HG03558 (cell line): ENCODE data around the gene WDR18.

Experiments
- ATAC-seq: cut with Tn5 transposase; IDR thresholded peaks from one replicate; pipeline ENCODE4 v1.9.1; 2021; ENCODE audit warnings: moderate number of reproducible peaks; ENCODE audit not compliant: unreplicated experiment; ENCODE audit errors: extremely low read depth

Gene WDR18

DNA sequence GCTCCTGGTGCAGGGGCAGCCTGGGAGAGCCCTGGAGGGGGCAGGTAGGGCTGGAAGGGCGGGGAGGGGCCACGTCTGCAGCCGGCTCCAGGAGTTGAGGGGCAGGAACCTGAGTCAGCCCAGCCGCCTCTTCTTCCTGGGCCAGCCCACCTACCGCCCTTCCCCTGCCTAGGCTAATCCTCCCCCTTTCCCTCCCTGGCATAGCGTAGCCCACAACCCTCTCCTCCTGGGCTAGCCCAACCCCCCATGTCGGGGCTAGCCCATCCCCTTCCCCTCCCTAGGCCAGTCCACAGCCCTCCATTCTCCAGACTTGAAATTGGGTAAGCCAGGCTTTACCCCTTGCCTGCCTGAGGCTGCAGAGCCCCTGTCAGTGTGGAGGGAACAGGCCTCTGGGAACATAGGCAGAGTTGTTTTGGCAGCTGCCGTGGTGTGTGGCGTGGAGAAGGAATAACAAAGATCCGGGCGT, 20.6 kb upstream of the WDR18 start:
- ATAC-seq, result no peak

DNA sequence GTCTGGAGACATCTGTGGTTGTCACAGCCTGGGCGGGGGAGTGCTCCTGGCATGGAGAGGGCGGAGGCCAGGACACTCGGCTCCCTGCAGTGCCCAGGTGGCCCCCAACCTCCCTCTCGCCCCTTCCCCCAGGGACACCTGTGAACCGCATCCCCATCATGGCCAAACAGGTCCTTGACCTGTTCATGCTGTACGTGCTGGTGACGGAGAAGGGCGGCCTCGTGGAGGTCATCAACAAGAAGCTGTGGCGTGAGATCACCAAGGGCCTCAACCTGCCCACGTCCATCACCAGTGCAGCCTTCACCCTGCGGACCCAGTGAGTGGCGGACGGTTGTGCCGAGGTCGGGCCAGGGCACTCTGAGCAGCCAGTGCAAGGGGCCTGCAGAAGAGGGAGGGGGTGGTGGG, 20.0 kb upstream of the WDR18 start:
- ATAC-seq, result no peak

DNA sequence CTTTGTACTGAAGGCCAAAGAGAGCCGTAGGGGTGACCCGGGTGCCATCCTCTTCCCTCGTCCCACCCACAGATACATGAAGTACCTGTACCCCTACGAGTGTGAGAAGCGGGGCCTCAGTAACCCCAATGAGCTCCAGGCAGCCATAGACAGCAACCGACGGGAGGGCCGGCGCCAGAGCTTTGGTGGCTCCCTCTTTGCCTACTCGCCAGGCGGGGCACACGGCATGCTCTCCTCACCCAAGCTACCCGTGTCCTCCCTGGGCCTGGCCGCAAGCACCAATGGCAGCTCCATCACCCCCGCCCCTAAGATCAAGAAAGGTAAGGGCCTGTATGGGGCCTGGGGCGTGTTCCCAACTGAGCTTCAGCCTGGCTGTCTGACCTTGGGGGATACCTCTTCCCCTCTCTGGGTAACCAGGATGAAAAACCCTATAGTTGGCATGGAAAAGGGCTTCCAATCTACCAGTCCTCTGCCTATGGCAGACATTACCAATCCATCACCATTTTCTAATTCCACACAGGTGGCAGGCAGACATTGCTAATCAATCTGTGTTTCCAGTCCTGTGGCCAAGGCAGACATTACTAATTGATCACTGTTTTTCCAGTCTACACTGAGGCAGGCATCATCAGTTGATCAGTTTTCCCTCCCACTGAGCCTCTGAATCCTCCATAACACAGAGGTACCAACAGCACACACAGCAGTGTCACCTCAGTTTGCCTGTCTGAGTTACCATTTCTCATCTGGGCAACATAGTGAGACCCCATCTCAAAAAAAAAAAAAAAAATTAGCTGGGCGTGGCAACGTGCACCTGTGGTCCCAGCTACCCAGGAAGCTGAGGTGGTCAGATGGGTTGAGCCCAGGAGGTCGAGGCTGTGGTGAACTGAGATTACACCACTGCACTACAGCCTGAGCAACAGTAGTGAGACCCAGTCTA, 19.1 kb upstream of the WDR18 start:
- no peak for ATAC-seq

DNA sequence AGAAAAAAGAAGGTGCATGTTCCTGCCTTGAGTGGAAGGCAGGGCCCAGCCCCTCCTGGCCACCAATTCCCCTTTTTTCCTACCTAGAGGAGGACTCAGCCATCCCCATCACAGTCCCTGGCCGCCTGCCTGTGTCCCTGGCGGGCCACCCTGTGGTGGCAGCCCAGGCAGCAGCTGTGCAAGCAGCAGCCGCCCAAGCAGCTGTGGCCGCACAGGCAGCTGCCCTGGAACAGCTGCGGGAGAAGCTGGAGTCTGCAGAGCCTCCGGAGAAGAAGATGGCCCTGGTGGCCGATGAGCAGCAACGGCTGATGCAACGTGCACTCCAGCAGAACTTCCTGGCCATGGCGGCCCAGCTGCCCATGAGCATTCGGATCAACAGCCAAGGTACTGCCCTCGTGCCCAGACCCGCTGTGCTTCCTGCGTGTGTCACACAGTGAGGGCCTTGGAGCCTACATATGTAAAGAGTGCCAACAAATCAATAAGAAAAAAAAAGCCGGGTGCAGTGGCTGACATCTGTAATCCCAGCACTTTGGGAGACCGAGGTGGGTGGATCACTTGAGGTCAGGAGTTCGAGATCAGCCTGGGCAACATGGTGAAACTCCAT, 17.6 kb upstream of the WDR18 start:
- ATAC-seq, result no peak

DNA sequence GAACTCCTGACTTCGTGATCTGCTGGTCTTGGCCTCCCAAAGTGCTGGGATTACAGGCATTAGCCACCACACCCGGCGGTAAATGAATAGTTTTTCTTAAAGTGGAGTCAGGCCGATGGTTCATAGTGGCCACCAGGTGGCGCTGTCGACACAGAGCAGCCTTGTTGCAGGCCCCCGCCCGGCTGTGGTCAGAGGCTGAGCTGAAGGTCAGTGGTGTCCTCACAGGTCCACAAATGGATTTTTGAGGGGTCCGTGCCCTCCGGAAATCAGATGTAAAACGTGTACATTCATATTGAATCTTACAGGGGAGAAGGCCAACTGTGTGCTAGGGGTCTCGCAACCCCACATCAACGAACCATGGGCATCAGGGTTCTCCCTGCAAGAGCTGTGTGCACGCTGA, 13.4 kb upstream of the WDR18 start:
- no peak for ATAC-seq

DNA sequence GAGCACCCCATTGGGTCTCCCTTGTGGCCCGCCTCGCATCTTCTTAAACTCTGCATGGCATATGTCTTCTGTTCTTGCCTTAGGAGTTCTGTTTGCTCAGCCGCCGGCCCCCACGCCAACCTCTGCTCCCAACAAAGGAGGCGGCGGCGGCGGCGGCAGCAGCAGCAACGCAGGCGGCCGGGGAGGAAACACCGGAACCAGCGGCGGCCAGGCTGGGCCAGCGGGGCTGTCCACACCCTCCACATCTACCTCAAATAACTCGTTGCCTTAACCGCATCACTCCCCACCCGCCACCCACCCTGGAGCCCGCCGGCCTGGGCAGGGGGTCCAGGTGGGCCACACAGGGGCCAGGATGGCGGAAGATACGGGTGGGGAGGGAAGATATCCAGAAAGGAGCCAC, 12.3 kb upstream of the WDR18 start:
- ATAC-seq, result no peak

DNA sequence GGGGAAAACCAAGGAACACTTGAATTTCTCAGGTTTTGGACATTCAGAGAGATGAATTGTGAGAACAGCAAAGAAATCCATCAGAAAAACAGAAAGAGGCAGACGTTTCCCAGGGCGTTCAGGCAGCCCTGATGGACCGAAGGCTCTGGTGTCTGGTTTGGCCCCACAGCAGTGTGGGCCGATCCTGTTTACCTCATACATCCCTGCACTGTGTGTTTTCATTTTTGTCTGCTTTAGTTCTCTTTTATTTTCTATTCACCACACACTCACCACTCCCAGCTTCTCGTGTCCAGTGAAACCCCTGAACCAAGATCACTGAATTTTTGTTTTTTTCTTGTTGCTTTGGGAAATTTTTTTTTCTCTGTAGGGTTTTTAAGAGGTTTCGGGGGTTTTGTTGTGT, 11.9 kb upstream of the WDR18 start:
- no peak for ATAC-seq

DNA sequence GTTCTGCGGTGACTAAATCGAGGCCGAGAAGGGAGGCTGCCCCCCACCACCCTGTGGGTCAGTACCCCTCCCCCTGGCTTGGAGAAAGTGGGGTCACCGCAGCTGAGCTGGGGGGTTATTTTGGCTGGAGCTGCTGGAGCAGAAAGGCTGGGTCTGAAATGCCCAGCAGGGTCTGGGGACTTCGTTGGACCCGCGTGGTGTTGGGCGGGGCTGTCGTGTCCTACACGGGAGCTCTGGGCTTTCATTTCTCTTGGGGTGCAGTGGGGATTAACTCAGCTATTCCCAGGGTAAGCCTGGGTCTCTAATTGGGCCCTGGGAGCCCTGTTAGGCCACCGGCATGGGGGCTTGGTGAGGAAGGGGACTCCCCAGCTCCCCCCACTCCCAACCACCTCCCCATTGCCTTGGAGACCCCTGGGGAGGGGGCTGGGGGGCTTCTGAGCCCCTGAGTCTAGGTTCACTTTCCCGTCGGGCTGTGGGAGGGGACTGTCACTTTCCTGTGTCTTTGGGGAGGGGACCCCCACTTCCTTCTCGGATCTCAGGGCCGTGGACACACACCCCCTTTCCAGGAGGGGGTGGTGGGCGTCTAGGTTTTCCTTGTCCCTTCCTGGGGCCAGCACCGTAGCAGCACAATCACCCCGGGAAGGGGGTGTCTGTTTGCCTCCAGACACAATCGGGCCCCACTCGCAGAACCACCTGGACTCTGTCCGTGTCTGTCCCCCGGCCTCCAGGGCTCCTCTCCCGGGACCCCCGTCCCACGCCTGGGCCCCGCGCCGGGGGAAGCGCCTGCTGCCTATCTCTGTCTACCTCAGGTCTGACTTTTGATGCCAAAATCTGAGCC, 10.2 kb upstream of the WDR18 start:
- ATAC-seq, result no peak

DNA sequence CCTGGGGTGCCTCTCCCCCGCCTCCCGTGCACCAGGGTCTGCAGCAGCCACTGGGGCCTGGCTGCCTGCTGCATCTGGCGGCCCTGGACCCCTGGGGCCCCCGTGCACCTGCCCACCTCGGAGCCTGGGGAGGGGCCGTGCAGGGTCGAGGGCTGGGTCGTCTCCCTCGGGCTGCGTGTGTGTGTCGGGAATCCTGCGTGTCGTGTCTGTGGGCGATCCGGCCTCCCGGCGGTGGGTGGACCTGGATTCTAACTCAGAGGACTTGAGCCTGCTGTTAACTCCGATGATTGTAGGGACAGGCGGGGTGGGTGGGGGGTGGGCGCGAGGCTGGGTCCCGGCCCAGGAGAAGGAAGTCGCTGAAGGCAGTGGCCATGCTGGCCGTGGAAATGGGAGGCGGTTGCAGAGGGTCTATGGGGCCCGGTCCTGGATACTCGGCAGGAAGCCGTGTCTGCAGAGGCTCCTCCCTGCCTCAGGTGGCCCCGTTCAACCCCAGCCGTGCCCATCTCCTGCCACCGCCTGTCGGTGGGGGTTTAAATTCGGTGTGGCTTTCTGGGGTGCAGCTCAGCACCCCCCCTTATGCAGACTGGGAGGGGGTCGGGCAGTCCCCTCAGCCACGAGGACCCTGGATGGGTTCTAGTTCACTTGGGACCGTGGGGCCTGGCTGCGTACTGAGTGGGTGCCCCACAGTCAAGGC, 9.4 kb upstream of the WDR18 start:
- ATAC-seq, result no peak

DNA sequence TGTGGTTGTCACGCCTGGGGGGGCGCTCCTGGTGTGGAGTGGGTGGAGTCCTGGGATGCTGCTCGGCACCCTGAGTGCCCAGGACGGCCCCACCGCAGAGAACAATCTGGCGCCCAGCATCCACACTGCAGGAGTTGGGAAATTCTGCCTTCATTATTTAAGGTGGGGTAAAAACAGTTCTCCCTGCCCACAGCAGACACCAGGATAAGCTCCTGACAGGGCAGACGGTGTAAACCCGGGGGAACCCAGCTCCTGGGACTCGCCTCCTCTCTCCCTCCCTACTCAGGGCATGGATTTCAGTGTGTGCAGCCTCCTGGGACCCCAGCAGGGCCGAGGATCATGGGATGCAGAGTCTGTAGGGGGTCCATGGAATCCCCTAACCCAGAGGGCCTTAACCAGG, 7.7 kb upstream of the WDR18 start:
- no peak for ATAC-seq

DNA sequence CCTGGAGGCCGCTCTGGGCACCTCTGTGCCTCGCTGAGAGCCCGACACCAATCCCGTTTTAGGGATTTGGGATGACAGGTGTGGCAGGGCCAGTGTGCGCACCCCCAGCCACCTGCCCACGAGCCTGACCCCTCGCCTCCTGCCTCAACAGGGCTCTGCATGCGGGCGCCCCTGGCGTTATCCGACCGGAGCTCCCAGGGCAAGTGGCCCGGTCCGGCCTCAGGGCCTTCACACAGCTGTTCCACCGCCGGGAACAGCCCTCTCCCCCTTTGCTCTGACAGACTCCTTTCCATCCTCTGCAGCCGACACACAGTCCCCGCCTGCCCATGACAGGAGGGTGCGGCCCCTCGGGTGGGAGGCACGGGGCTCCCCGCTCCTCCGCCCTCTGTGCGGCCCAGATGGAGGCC, 7.1 kb upstream of the WDR18 start:
- no peak for ATAC-seq

DNA sequence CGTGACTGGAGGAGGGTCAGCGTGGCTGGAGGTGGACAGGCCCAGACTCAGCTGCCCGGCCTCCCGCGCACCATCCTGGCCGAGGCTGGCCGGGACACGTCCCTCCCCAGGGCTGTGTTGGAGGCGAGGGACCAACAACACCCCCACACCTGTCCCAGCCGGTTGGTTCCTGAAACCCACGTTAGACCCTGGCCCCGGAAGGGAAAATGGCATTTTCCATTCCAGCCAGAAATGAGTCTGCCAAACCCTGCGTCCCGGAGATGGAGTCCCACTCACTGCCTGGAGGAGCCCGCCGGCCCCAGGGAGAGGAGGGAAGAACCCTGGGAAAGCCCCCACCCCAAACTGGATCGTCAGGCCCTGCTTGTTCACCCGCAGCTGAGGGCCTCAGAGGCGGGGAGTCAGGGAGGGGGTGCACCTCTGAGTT, 4.8 kb upstream of the WDR18 start:
- no peak for ATAC-seq

DNA sequence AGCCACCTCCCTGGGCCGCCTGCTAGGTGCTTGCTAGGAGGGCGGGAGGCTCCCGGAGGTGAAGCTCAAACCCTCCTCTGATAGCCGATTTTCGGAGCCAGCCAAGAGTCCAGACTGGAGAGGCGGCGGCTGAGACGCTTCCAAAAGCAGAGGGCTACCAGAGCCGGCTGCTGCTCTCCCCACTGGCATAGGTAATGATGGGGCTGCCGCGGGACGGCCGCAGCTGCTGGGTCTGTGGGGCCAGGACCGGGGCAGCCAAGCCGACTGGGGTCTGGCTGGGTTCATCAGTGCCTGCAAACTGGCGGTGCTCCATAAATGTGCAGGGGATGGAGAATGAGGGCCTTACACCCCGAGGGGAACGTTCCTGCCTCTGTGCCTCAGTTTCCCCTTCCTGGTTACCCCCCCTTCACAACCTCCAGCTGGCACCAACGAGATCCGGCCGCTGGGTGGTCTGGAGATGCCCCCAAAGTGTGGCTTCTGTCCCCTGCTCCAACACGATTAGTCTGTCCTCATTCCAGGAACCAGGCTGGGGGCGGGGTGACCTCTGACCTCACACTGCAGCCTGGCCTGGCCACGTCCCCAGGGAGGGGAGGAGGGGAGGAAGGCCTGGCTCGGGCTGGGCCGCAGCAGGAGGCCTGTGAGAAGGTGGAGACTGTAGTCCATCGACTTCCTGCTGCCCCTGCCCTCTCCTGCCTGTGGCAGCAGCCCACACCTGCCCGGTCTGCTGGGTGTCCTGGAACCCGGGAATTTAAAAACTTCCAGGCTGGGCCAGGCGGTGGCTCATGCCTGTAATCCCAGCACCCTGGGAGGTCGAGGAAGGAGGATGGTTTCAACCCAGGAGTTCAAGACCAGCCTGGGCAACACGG, 3.8 kb upstream of the WDR18 start:
- no peak for ATAC-seq

DNA sequence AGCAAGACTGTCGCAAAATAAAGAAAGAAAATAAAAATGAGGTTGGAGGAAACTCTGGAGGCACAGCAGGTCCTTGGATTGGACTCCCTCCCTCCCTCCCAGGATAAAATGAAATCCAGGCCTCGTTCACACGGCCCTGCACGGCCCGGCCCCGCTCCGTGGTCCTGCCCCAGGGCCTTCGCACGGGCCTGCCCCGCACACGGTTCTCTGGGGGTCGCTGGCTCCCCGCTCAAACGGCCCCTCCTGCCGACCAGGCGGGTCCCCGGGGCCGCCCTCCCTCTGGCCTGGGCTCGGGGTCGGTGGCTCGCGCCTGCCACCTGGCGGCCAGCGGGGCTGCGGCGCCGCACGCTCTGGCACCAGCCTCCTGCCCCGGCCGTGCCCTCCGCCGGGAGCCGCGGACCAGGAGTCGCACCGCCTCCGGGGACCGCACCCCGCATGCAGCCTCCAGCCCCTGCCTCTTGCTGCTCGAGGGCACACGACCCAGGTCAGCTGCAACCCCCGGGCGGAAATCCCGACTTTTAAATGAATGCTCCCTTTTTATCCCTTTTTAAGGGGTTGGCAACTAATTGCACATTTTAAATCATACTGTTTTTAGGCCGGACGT, 1.5 kb upstream of the WDR18 start:
- no peak for ATAC-seq

DNA sequence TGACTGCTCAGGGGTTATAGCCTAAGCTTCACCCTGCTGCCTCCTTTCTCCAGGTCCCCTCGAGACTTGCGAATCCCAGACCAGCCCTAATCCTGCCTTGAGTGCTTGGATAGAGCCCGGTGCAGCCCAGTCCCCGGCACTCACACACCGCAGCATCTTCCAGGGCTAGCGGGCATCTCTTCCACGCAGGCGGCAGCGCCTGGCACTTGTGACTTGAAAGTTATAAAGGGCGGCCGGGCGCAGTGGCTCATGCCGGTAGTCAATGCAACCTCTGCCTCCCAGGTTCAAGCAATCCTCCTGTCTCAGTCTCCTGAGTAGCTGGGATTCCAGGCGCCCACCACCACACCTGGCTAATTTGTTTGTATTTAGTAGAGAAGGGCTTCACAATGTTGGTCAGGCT, 1.9 kb downstream of the WDR18 start:
- ATAC-seq, result no peak

DNA sequence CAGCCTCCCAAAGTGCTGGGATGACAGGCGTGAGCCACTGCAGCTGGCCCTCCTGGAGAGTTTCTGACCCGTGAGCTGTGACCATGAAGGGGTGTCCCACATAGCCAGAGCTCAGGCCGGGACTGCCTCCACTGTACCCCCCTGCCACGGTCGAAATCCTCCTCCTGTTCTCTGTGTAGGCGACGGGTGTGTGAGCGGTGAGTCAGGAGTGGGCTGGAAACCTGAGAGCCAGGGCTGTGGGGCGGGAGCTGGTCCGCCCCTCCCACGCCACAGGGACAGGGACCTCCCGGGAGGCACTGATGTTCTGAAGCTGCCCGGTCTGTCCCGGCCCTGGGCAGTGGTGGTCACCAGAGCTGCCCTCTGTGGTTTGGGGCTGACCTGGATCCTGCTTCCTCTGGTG, 3.9 kb downstream of the WDR18 start:
- no peak for ATAC-seq

DNA sequence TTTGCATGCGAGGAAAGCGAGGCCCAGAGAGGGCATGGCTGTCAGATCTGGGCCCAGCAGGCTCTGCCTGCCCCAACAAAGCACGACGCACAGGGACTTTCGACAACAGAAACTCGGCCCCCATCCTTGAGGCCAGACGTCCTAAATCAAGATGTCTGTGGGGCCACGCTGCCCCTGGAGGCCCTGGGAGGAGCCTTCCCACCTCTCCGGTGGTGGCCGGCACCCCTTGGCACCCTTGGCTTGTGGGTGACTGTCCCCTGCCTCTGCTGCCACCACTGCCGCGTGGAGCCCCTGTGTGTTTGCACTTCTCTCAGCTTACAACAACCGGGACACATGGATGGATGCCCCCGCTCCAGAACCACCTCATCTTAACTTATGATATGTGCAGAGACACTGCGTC, 4.4 kb downstream of the WDR18 start:
- ATAC-seq, result no peak

DNA sequence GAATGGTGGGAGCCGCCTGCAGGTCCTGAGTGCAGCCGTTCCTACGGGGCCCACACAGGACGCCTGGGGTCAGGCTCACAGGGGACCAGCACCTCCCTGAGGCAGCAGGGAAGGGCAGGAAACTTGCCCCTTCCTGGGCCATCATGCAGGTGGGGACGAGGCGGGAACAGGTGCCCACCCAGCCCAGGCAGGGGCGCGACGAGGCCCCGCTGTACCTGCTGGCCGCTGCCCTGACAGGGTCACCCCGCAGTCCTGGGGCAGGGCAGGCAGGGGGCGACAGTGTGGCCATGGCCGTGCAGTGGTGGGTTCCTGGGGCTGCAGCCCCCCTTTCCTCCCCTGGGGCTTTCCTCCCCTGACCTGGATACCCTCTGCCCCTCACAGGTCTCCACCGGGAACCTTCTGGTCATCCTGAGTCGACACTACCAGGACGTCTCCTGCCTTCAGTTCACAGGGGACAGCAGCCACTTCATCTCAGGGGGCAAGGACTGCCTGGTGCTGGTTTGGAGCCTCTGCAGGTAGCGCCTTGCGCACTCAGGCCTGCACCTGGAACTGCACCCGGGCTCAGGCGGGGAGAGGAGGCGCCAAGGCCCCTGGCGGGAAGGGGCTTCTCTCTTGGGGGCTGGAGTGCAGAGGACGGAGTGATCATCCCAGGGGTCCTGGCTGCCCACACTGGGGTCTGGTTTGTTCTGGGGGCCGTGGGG, 5.4 kb downstream of the WDR18 start:
- ATAC-seq, result no peak
